ENCODE measurements around the gene USP7.

DNA sequence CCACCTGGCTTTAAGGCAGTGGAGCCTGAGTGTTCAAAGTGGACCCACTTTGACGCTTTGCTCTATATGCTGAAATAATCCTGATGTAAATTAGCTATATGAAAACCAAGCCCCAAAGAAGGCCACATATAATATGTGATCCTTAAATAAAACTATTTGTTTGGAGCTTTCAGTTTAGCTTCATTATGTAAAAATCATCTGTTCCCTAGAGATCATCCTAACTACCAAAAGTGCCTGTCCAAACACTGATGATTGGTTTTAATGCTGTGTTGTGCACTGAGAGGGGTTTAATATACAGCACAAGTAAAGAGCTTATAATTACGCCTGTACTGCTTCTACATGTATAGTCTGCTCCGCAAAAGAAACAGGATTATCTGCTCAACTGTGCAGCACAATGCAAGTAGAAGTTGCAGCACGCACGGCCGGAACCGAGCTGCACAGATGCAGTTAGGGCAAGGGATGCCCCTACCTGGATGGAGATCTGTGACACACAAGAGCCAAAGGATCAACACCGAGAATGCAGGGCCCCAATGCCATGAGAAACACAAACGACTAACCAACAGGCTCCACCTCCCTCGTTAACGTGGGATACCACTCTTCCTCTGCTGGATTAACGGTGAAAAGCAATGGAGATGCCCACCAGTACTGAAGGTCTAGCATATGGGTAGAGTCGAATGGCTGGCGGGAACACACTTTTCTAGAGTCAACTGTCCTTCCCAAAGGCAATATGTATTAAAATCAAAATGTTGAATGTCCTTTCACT, 20.5 kb downstream of the USP7 start:
- TF ChIP-seq, protein P1, sequence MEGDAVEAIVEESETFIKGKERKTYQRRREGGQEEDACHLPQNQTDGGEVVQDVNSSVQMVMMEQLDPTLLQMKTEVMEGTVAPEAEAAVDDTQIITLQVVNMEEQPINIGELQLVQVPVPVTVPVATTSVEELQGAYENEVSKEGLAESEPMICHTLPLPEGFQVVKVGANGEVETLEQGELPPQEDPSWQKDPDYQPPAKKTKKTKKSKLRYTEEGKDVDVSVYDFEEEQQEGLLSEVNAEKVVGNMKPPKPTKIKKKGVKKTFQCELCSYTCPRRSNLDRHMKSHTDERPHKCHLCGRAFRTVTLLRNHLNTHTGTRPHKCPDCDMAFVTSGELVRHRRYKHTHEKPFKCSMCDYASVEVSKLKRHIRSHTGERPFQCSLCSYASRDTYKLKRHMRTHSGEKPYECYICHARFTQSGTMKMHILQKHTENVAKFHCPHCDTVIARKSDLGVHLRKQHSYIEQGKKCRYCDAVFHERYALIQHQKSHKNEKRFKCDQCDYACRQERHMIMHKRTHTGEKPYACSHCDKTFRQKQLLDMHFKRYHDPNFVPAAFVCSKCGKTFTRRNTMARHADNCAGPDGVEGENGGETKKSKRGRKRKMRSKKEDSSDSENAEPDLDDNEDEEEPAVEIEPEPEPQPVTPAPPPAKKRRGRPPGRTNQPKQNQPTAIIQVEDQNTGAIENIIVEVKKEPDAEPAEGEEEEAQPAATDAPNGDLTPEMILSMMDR (IDR thresholded peaks at IDR 0.05; ENCODE audit: low read depth, low read length, missing input control): no peak
- TF ChIP-seq HNF4G (IDR thresholded peaks at IDR 0.05) (no peak), MAX (IDR thresholded peaks at IDR 0.05) (no peak), HNF4A (conservative IDR thresholded peaks at IDR 0.05) (no peak), RAD21 (IDR thresholded peaks at IDR 0.05) (no peak), JUND (IDR thresholded peaks at IDR 0.05) (no peak), ZBTB33 (IDR thresholded peaks at IDR 0.05) (no peak), NR2F2 (IDR thresholded peaks at IDR 0.05) (no peak), RXRA (IDR thresholded peaks at IDR 0.05) (no peak), YY1 (IDR thresholded peaks at IDR 0.05) (no peak)
- TF ChIP-seq, protein P2, sequence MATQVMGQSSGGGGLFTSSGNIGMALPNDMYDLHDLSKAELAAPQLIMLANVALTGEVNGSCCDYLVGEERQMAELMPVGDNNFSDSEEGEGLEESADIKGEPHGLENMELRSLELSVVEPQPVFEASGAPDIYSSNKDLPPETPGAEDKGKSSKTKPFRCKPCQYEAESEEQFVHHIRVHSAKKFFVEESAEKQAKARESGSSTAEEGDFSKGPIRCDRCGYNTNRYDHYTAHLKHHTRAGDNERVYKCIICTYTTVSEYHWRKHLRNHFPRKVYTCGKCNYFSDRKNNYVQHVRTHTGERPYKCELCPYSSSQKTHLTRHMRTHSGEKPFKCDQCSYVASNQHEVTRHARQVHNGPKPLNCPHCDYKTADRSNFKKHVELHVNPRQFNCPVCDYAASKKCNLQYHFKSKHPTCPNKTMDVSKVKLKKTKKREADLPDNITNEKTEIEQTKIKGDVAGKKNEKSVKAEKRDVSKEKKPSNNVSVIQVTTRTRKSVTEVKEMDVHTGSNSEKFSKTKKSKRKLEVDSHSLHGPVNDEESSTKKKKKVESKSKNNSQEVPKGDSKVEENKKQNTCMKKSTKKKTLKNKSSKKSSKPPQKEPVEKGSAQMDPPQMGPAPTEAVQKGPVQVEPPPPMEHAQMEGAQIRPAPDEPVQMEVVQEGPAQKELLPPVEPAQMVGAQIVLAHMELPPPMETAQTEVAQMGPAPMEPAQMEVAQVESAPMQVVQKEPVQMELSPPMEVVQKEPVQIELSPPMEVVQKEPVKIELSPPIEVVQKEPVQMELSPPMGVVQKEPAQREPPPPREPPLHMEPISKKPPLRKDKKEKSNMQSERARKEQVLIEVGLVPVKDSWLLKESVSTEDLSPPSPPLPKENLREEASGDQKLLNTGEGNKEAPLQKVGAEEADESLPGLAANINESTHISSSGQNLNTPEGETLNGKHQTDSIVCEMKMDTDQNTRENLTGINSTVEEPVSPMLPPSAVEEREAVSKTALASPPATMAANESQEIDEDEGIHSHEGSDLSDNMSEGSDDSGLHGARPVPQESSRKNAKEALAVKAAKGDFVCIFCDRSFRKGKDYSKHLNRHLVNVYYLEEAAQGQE (IDR thresholded peaks at IDR 0.05): no peak
